GM18907 (cell line): Measurements from ENCODE around the gene LIM2.

Experiments
- ATAC-seq: cut with Tn5 transposase; IDR thresholded peaks from one replicate; pipeline ENCODE4 v1.9.1; 2021; ENCODE audit warnings: mild to moderate bottlenecking, moderate library complexity; ENCODE audit not compliant: unreplicated experiment

The LIM2 gene

DNA sequence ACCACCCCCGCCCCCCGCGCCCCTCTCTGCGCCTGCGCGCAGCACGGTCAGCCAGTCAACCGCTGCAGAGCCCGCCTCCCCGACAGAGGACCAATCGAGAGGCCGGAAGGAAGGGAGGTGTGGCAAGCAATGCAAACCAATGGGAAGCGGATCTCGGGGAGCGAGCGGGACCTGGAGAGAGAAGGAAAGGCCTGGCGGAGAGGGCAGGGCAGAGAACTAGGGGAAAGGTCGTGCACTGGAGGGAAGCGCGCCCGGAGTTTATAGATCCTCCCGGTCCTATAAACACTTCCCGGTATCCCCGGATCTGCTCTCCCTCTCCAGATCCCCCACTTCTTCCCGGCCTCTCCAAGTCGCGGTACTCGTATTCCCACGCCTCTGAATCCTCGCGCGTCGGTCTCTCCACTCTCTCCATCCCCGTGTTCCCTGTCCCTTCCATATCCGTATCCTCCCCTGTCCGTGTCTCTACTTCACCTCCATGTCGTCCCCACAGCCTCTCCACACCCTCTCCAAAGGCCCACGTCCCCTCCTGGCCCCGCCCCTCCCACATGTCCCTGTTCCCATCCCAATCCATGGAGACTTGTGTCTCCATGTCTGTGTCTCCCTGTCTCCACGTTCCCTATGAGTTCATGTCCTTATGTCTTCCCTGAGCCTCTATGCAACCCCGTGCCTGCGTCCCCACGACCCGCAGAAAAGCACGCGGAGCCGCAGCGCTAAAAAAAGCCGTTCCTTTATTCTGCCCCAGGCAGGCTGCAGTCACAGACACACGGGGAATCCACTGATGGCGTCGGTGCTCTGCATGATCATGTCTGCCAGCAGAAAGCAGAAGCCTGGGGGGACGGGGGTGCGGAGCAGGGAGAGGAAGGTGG, 21.2 kb downstream of the LIM2 start:
- peak; percentile 60 for ATAC-seq

DNA sequence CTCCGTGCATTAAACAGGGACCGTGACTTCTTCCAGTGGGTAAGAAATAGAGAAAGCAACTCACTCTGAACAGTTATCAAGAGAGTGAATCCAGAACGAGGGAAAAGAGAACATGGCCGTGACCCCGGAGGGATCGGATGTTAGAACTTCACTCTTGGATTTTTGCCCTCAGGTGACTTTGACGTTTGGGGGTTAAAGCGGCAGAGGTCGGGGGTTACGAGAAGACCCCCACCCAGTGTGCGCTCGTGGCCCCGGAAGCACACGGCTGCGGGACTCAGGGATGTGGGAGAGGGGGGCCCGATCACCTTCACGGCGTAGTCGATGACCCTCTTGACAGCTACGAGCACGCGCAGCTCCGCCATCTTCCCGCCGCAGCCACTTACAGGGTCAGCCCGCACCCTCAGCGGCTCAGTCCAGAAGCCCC, 21.8 kb downstream of the LIM2 start, which contains the start of gene ETFB:
TSS of gene ETFB (minus strand) at position 424 of the 424 bp plus-strand sequence. CDS start at position 362, 62 bp downstream.
- no peak for ATAC-seq

DNA sequence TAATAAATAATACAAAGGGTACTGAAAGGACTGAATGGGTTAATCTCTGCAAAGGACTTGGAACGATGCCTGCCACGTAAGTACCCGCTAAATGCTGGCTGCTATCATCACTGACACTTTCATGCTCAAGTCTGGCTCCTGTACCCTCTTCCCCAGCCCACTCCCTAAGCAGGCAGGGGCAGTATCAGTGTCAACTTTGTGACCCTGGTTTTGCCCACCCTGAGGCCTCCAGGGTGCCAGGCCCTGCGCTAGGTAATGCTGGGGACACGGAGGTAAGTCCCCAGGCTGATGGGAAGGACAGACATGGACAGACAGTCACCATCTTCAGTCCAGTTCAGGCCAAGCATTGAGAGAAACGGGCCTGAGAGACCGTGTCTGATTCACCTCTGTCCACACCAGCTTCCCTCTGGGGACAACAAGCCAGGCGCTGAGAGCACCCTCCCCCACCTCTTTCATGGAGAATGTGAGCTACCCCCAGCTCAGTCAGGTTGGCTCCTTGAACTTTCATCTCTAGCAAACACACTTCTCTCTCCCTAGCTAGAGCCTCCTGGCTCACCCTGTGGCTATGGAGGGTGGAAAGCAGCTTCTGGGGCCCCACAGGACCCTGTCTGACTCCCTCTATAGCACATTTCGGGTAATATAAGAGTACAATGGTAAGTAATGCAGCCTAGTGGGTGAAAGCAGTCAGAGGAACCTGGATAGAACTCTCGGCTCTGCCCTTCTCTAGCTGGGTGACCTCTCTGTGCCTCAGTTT, 22.4 kb downstream of the LIM2 start:
- ATAC-seq = no peak

DNA sequence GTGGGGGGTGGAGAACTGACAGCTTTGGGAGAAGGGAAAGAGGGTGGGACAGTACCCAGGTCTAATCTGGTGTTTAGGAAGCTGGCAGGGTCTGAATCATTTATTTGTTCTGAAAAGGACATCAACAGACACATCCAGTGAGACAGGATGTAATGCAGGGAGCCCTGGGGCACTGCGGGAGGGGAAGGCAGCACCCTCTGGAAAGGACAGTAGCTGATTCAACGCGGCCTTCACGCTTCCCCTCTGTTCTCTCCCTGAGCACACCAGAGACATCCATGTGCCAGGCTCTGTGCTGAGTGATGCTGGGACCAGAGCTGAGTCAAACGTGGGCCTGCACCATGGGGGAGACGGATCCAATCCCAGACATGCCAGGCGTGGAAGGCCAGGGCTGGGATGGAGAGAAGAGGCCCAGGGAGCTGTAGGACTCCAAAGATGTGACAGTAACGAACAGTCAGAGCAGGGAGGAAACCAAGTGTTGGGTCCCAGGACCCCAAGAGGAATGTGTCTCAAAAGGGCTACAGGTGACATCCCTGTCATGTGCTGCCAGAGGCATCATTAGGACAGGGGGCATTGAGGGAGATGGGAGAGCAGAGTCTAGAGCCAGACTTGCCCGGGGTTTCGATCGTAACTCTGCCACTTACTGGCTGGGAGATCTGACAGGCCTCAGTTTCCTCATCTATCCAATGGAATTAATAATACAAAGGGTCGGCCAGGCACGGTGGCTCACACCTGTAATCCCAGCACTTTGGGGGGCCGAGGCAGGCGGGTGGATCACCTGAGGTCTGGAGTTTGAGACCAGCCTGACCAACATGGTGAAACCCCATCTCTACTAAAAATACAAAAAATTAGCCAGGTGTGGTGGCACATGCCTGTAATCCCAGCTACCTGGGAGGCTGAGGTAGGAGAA, 23.3 kb downstream of the LIM2 start:
- ATAC-seq = no peak

DNA sequence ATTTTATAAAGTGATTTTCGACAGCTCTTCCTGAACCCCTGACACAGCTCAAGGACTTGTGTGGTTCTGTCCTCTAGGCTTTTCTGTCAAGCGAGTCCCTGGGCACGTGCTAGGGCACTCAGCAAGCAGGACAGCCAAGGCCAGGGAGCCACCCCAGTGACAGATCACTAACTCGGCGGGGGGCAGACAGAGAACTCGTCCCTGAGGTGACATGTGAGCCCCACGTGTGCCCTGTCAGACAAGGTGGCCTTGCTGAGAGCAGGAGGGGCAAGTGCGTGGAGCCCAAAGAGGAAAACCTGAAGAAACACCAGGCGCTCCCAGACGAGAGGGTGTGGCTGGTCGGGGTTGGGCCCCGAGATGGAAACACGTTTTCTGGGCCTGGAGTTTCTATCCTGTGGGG, 26.5 kb downstream of the LIM2 start:
- ATAC-seq = no peak

DNA sequence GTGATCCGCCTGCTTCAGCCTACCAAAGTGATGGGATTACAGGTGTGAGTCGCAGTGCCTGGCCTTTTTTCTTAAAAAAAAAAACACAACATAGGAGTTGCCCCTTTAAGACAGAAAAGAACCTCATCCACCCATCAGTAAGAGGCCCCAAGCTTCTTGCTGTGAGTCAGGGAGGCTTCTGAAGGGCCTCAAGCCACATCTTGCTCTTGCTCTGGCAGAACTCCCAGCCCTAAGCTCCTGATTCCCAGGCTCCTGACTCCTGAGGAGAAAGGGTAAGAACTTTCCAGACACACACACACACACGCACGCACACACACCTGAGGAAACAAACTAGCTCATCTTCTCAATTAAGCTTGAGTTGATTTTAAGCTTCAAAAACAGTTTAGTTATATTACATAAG, 28.5 kb downstream of the LIM2 start:
- ATAC-seq = no peak

DNA sequence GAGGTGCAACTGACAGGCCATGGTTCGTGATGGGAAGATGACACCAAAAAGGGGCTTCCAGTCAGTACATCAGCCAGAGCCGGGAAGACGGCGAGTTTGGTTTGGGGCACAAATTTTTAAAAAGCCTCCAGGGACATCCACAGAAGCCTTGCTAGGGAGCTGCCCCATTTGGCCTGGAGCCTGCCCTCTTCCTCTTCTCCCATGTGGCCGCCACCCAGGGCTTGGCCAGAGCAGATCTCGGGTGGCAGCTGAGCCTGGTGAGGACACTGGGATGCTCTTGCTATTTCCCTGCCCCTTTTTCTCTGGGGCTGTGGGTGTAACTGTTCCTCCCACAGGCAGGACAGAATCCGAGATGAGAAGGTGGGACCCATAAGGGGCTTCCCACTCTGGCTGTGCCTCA, 29.8 kb downstream of the LIM2 start:
- ATAC-seq = no peak

DNA sequence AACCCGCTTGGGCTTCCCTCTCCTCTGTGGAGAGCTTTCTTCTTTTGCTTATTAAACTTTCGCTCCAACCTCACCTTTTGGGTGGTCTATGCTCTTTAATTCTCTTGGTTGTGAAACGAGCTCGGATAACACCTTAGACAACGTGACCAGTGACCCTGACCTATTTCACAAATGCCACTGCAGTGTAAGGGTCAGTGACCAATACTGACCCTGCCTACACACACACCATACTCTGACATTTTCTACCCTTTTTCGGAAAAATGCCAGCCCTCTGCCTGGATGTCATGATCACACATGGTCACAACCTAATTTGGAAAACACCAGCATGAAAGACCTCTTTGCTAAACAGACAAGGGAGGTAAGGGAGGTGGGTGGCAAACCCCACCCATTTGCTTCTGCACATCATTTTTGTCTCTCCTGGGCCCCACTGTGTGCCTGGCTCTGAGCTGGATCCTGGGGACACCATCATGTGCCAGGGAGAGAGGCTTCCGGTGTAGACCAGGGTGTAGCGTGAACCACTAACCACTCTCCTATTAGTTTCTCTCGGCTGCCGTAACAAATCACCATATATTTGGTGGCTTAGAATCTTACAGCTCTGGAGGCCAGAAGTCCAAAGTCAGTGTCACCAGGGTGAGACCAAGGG, 31.5 kb downstream of the LIM2 start:
- ATAC-seq = no peak

DNA sequence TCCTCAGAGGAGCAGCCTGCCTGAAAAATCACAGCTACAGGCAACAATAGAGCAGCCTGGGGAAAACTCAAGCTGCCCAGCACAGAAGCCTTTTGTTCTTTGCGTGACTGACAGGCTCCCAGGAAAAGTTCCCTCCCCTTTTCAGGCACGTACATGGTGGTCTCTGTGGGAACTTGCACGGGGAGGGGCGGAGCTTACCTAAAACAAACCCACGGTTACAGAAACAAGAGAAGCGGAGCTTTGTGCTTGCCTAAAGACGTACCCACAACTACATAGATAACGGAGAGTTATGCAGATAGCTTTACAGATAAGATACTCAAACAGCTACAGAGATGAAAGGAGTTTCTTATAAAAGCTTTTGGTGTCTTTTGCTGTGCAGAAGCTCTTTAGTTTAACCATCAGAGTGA, 33.0 kb downstream of the LIM2 start:
- ATAC-seq = no peak

DNA sequence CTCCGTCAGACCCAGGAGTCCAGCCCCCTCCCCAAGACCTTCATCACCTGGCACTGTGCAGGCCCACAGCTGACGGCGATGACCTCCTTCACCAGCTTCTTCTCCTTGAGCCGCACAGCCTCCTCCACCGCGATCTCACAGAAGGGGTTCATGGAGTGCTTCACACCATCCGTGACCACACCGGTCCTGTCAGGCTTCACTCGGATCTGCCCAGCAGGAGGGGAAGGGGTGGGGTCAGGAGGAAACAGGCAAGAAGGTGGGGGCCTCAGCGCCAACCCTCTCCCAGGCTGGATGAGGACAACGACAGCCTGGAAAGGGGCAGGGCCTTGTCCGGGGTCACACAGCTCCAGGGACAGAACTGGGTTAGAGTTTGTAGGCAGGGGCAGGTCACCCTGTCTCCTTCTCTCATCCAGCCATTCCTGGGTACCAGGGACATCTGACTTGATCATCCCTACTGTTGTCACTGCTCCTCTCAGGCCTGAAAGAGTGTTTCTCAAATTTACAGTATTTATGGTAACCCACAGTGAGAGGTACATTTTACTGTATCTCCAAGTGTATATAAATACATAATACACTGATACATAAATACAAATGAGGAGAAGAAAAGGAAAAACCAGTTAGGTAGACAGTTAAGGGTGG, 33.6 kb downstream of the LIM2 start:
- no peak for ATAC-seq

DNA sequence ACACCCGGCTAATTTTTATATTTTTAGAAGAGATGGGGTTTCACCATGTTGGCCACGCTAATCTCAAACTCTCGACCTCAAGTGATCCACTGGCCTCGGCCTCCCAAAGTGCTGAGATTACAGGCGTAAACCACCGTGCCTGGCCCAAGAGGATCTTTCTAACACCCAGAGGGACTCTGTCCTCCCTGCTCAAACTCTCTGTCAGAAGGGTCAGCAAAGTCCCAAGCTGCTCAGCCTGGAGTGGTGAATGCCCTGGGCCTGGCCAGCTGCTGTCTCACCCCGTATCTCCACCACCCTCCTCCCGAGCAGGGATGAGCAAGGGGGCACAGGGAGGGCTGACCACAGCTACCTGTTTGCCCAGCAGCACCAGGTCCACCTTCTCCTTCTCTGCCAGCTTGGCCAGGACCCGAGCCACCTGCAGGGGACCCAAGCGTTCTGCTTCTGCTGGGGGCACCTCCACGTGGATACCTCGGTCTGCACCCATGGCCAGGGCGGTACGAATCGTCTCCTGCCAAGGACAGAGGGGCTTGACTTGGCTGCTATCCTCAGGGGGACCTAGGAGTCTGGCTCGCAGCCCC, 34.9 kb downstream of the LIM2 start:
- ATAC-seq = no peak

DNA sequence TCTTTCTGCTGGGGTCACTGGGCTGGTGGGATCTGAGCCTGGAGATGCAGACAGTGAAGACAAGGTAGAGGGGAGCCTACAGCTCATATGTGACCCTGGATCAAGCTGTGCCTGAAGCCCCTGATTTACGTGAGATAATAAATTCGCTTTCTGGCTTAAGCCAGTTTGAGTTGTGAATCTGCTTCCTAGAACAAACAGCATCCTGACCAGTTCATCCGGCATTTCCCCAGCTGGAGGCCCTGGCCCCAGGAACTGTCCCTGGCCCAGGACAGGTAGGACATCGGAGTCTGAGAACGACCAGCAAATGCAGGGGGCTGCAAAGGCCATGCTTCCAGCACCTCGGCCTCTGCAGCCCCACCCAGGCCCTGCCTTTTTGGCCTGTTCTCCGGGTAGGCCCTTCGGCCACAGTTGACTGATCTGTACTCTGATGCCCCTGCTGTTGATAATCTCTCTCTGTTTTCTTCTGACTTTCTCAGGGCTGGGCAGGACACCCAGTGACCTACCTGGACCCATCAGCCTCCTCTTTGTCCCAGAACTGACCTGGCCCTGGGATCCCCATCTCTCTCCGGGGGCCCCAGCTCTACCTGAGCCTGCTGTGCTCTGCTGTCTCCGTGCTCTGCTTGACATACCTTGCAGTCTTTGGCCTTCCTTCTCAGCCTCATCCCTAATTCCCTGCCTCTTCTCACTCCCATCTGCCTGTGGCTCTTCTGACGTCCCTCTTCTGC, 36.3 kb downstream of the LIM2 start:
- ATAC-seq = no peak

DNA sequence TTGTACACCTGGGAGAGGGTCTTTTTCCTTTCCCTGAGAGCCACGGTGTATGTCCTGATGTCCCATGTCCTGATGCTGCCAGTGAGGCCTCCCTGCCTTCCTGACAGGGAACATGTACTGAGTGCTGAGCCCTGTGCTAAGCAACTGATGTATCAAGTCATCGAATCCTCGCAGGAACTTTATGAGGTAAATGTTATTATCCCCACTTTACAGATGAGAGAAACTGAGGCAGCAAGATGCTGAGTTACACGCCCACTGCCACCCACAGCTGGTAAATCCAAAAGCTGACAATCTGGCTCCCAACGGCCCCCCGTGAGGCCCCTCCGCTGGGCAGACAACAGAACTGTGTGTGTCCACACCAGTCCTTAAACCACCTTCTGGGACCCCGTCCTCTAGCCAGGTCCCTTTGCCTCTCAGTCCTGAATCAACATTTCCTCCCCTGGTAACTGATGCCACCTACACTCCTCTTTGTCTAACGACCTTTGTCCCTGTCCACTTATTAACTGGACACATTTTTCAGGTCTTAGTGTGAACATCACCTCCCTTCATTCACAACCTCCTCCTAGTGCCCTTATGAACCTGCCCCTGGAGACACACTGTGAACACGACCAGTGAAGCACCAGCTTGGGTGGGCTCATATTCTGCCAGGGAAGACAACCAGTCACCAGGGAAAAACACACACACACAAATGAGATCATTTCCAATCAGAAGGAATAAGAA, 40.4 kb downstream of the LIM2 start:
- ATAC-seq = no peak

DNA sequence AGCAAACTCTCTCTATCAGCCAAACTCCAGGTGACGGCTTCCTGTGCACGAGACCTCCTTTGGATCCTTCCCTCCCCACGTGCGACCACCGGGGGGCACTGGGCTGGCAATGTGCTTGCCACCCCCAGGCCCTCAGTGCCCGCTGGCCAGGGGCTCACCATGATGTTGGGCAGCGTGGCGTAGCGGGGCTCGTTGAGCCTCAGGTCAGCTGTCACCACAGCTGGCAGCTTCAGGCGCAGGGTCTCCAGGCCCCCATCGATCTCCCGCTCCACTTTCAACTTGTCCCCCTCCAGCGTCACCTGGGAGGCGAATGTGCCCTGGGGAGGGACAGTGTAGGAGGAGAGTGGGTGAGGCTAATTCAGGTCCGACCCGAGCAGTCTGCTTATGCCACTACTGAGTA, 41.0 kb downstream of the LIM2 start:
- ATAC-seq = no peak

DNA sequence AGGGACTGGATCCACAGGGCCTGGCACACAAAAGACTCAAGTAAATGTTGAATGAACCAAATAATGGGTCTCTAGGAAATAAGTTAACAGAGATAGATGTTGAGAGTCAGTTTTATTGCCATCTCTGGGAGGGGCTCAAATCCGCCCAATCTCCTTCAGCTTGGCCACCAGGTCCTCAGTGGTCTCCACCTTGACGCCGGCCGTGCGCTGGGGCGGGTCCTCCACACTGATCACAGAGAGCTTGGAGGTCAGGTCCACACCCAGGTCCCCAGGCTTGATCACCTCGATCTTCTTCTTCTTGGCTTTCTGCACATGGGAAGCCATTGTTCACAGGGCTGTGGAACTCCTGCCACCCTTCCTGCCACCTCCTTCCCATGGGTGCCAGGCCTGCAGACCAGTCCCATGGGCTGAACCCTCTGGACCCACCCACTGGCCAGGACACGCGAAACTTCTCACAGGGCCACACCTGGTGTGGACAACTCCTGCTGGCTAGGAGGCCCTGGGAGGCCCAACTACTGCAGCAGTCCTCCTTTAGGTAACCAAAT, 42.6 kb downstream of the LIM2 start:
- no peak for ATAC-seq

DNA sequence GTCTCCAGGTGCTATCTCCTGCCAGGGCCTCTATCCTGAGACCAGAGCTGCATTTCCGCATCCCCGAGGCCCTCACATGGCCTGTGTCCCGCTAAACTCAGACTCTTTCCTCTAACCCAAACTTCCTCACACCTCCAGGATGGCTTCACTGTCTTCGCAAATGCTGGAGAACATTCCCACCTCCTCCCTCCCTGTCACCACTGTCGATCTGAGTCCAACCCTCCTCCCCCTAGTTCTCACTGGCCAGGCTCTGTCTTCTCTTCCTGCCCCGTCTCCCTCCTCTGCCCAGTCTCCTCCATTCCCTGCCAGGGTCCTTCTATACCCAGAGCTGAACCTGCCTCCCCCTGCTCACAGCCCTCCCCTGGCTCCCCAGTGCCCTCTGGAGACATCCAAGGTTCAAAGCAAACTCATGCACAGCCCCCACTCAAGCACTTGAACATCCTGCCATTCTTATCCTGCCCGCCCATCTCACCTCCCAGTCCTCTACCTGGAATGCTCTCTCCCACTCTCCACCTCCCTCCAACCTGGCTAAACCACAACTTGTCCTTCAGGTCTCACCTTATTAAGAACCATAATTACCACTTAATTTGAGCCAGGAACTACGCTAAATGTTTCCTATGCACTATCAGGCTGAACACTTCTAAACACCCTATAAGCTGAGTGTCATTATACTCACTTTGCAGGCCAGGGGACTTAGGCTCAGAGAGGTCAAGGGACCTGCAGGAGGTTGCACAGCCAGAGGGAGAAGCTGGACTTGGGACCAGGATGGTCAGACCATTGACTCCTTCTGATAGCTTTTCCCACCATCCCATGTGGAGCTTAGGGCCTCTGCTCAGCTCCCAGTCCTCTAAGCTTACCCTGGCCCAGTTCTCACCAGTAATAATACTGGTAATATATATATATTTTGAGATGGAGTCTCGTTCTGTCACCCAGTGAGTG, 44.9 kb downstream of the LIM2 start:
- no peak for ATAC-seq

DNA sequence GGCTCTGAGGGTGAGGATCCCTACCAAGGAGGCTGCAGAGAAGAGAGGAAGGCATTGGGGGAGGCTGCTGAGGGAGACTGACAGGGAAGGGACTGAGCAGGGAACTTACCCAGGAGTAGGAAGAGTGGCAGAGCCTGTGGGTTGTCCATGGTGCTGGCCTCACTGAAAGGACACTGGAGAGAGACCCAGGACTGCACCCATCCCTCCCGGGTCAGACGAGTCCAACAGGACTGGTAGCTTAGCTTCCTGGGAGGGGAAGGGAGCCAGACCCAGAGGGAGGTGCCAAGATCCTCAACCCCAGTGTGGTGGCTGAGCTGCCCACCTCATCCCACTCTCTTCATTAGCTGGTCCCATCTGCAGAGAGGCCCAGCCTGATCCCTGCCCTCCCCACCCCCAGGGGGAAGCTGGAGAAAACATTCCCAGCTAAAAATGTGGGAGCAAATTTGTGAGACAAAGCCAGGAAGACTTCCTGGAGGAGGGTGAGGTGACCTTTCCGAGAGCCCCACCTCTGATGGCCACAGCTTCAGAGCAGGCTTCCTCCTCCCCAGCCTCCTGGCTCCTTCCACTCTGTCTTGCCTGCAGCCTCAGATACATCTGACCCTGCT, 45.7 kb downstream of the LIM2 start, which contains the start of gene VSIG10L:
TSS of gene VSIG10L (minus strand) at position 164 of the 605 bp plus-strand sequence. CDS start at position 149, 15 bp downstream.
- no peak for ATAC-seq
